ENCODE results near the gene AQP12B. TPM values are rescaled to one million over a fixed set of nuclear protein-coding genes. Genes with fewer than 3 reads are reported as not detected.

Gene AQP12B
- total RNA-seq, 1 donor from 2014 or later: not detected

- no peak for ATAC-seq
- DNase-seq: no peak
- intact Hi-C loops (cut with micrococcal nuclease): no loop called here
These were observed 39.4 kb downstream of the AQP12B start for GRCh38 chr2:240643093-240643810.

DNA sequence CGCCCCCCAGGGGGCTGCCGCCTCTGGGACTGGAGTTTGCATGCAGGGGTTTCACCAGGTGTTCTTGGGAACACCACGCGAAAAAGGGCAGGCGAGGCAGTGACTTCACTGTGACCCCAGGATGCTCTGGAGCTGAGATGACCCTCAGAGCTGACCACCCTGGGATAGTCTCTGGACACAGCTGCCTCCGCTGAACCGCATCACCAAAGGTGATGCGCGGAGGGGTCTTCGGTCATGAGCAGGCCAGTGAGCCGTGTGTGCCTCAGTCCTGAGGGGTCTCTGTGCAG lies 39.9 kb downstream of the AQP12B start:
- DNase-seq (no peak), ATAC-seq (no peak)

GRCh38 chr2:240642061-240642805 lies 40.5 kb downstream of the AQP12B start:
- intact Hi-C loops (cut with micrococcal nuclease): no loop called here
- no peak for ATAC-seq
- DNase-seq: no peak

More for the DNA sequence above, 39.9 kb downstream of the AQP12B start:
- intact Hi-C loops (cut with micrococcal nuclease): no loop called here

GRCh38 chr2:240640939-240641338 lies 41.7 kb downstream of the AQP12B start:
- DNase-seq: peak; percentile 39
- peak; percentile 58 for ATAC-seq
- intact Hi-C loops (cut with micrococcal nuclease): no loop called here

- DNase-seq (no peak), ATAC-seq (no peak)
- intact Hi-C loops (cut with micrococcal nuclease): no loop called here
These were observed 43.1 kb downstream of the AQP12B start for GRCh38 chr2:240639566-240639965.

GRCh38 chr2:240638512-240639160 lies 44.0 kb downstream of the AQP12B start:
- intact Hi-C loops (cut with micrococcal nuclease): no loop called here
- ATAC-seq: peak; percentile 68
- peak; percentile 29 for DNase-seq

DNA sequence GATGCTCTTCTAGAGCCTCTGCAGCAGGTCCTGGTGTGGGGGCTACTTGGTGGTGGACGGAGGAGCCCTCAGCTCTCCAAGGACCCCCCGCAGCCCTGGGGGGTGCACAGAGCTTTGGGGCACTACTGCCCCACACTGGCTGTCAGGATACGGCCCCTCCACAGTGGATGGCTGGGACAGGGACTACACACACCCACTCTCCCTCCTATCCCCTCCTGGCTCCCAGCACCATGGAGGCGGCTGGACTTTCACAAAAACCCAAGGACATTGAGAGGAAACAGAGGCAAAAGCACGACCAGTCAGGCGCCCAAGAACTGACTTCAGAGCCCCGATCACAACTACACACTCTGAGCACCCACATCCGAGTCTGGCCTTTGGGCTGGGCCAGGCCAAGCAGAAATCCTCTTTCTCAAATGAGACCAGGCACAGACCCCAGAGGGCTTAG lies 44.8 kb downstream of the AQP12B start:
- ATAC-seq: no peak
- intact Hi-C loops (cut with micrococcal nuclease): no loop called here
- no peak for DNase-seq

- no peak for ATAC-seq
- DNase-seq: no peak
These were observed 45.4 kb downstream of the AQP12B start for GRCh38 chr2:240637116-240637900.

DNA sequence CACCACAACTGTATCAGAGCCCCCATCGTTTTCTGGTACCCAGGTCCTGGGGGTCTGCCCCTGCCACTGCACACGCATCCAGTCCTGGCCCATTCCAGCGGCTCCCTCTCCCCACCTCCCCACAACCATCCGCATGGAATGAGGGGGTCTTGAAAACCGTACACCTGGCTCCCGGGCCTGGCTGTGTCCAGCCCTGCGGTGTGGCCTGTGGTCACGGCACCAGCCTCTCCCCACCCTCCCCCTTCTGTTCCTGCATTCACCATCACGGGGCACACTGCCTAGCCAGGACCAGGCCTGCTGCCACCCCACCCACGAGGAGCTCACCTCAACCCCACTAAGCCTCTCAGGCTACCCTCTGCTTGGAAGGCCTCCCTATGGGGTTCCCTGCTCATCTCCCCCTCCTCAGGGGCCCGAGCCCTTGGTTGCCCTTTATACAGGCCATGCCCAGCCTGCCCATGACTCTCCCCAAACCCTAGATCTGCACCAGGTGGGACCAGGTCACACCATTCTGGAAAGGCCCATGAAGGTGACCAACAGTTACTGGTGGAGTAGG lies 46.0 kb downstream of the AQP12B start:
- DNase-seq (peak; percentile 25), ATAC-seq (no peak)
- intact Hi-C loops (cut with micrococcal nuclease): no loop called here

More at GRCh38 chr2:240637116-240637900, 45.4 kb downstream of the AQP12B start:
- intact Hi-C loops (cut with micrococcal nuclease): no loop called here

- ATAC-seq: no peak
- DNase-seq: no peak
- intact Hi-C loops (cut with micrococcal nuclease): no loop called here
These were observed 46.6 kb downstream of the AQP12B start for GRCh38 chr2:240635998-240636547.

- no peak for ATAC-seq
- DNase-seq: no peak
- intact Hi-C loops (cut with micrococcal nuclease): no loop called here
These were observed 47.3 kb downstream of the AQP12B start for GRCh38 chr2:240635121-240635997.

DNA sequence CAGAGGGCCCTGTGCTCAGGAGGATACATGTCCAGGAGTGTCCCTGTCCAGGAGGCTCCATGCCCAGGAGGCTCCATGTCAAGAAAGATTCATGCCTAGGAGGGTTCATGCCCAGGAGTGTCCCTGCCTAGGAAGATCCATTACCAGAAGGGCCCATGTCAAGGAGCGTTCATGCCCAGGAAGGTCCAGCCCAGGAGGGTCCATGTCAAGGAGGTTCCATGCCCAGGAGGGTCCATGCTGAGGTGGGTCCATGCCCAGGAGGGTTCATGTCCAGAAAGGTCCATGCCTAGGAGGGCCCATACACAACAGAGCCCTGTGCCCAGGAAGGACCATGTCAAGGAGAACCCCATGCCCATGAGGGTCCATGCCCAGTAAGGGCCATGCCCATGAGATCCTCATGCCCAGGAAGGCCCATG lies 50.4 kb downstream of the AQP12B start:
- intact Hi-C loops (cut with micrococcal nuclease): no loop called here
- no peak for DNase-seq
- ATAC-seq: no peak

DNA sequence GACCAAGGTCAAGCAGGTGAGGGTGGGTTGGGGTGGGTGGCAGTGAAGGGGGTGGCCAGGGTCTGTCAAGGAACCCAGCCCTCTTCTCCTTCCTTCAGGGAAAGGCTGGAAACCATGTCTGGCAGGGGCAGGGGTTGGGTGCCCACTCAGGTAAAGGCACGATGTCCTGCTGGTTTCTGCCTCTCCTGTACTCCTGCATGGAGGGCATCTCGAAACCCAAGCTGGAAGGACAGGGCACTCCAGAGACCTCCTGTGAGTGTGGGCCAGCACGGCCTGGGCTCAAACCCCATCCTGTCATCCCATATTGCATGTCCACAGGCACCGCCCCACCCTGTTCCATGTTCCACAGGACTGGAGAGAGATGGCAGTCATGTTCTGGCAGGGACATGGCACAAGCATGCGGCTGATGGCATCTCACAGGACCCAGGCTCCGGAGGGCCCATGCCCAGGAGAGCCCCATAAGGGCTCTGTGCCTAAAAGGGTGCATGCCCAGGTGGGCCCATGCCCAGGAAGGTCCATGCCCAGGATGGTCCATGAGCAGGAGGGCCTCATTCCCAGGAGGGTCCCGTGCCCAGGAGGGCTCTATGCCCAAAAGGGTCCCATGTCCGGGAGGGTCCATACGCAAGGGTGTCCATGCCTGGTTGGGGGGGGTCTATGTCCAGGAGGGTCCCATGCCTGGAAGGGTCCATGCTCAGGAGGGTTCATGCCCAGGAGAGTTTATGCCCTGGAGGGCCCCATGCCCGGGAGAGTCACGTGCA lies 51.0 kb downstream of the AQP12B start:
- intact Hi-C loops (cut with micrococcal nuclease): no loop called here
- ATAC-seq (no peak), DNase-seq (no peak)

DNA sequence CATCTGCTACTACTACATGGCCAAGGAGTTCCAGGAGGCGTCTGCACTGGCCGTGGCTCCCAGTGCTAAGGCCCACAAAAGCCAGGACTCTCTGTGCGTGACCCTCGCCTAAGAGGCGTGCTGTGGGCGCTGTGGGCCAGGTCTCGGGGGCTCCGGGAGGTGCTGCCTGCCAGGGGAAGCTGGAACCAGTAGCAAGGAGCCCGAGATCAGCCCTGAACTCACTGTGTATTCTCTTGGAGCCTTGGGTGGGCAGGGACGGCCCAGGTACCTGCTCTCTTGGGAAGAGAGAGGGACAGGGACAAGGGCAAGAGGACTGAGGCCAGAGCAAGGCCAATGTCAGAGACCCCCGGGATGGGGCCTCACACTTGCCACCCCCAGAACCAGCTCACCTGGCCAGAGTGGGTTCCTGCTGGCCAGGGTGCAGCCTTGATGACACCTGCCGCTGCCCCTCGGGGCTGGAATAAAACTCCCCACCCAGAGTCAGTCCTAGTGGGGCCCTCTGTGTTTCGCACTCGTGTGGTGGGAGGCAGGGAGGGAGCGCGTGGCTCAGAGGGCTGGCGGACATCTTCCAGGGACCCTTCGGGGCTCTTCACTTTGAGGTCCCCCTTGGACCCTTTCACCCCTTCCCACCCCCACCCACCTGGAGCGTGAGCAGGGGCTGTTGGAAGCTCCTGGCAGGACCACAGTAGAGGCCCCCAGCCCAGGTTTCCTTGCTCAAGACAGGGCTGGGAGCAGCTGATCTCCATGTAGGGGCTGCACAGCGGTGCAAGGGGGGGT lies 51.7 kb downstream of the AQP12B start:
- DNase-seq (no peak), ATAC-seq (no peak)
- intact Hi-C loops (cut with micrococcal nuclease): no loop called here

DNA sequence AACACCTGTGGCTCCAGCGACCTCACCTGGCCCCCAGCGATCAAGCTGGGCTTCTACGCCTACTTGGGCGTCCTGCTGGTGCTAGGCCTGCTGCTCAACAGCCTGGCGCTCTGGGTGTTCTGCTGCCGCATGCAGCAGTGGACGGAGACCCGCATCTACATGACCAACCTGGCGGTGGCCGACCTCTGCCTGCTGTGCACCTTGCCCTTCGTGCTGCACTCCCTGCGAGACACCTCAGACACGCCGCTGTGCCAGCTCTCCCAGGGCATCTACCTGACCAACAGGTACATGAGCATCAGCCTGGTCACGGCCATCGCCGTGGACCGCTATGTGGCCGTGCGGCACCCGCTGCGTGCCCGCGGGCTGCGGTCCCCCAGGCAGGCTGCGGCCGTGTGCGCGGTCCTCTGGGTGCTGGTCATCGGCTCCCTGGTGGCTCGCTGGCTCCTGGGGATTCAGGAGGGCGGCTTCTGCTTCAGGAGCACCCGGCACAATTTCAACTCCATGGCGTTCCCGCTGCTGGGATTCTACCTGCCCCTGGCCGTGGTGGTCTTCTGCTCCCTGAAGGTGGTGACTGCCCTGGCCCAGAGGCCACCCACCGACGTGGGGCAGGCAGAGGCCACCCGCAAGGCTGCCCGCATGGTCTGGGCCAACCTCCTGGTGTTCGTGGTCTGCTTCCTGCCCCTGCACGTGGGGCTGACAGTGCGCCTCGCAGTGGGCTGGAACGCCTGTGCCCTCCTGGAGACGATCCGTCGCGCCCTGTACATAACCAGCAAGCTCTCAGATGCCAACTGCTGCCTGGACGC lies 52.5 kb downstream of the AQP12B start:
- DNase-seq: peak; percentile 19
- intact Hi-C loops (cut with micrococcal nuclease): no loop called here

DNA sequence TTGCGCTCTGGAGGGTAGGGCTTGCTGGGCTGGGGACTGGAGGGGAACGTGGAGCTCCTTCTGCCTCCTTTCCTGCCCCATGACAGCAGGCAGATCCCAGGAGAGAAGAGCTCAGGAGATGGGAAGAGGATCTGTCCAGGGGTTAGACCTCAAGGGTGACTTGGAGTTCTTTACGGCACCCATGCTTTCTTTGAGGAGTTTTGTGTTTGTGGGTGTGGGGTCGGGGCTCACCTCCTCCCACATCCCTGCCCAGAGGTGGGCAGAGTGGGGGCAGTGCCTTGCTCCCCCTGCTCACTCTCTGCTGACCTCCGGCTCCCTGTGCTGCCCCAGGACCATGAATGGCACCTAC lies 53.1 kb downstream of the AQP12B start:
- no peak for DNase-seq
- intact Hi-C loops (cut with micrococcal nuclease): no loop called here
- ATAC-seq: no peak

More for the DNA sequence above, 52.5 kb downstream of the AQP12B start:
- ATAC-seq: no peak

Data from left ventricle myocardium superior (tissue), 1 donor.